Activated CD8-positive, alpha-beta memory T cell treated with anti-CD3 and anti-CD28 coated beads for 24 hours (primary cell): ENCODE results near the gene TTLL4.
"Not testable (repeated sequence)": the region's sequence is repeated elsewhere in the genome, so short reads cannot be mapped to it uniquely, and the experiment has no call there.

Experiments used
- DNase-seq: peaks from one replicate; pipeline ENCODE4 v3.0.0-alpha.2; 2020

TTLL4 gene, protein sequence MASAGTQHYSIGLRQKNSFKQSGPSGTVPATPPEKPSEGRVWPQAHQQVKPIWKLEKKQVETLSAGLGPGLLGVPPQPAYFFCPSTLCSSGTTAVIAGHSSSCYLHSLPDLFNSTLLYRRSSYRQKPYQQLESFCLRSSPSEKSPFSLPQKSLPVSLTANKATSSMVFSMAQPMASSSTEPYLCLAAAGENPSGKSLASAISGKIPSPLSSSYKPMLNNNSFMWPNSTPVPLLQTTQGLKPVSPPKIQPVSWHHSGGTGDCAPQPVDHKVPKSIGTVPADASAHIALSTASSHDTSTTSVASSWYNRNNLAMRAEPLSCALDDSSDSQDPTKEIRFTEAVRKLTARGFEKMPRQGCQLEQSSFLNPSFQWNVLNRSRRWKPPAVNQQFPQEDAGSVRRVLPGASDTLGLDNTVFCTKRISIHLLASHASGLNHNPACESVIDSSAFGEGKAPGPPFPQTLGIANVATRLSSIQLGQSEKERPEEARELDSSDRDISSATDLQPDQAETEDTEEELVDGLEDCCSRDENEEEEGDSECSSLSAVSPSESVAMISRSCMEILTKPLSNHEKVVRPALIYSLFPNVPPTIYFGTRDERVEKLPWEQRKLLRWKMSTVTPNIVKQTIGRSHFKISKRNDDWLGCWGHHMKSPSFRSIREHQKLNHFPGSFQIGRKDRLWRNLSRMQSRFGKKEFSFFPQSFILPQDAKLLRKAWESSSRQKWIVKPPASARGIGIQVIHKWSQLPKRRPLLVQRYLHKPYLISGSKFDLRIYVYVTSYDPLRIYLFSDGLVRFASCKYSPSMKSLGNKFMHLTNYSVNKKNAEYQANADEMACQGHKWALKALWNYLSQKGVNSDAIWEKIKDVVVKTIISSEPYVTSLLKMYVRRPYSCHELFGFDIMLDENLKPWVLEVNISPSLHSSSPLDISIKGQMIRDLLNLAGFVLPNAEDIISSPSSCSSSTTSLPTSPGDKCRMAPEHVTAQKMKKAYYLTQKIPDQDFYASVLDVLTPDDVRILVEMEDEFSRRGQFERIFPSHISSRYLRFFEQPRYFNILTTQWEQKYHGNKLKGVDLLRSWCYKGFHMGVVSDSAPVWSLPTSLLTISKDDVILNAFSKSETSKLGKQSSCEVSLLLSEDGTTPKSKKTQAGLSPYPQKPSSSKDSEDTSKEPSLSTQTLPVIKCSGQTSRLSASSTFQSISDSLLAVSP

DNA sequence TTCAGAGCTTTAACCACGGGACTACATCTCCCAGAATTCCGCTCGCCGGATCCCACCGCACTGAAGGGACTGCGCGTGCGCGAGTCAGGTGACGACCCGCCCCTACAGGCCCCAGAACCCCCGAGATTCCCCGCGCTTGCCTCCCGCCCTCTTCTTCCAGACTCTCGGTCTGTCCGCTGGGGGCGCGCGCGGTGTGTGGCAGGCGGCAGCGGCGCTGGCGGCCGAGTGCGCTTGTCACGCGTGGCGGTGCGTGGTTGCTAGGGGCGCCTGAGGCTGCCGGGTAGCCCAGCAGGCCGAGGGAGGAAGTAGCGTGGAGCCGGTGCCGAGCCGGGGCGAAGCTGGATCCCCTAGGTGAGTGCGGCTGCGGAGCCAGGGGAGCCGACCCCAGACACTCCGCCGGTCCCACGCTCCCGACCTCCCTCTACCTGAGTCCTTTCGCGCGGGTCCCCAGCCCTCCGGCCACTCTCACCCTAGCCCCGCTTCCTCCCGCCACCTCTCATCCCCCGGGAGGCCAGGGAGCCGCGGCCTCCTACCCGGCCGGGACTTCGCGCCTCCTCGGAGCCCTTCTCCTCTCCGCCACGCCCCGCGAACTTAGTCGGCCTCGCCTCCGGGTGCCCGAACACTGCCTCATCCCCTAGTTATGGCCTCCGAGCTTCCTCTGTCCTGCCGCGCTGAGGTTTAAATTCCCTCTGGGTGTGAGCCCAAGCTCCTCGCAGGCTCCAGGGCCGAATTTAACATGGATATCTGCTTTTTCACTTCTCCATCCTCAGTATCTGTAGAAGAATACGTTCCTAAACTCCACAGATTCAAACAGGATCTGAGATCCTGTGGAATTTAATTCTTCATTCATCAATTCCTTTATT is at the start of gene TTLL4:
TTLL4 (plus strand) TSS at position 149 of the 863 bp plus-strand sequence. CDS start 26,842 bp downstream, outside the sequence.
- DNase-seq: peak; percentile 98

DNA sequence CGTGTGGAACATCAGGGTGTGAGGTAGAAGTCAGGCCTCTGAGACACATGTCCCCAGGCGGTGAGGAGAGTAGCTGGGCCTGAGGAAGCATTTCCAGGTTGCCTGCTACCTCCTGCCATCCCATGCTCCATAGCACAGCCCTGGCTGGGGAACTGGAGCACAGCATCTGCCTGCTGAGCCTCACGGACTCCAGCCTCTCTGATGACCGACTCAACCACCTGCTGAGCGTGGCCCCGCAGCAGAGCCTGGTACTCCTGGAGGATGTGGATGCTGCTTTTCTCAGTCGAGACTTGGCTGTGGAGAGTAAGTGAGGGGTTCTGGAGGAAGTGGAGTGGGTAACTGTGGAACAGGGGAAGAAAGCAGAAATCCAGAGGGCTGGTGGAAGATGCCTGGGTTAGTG is 48.3 kb upstream of the TTLL4 start:
- DNase-seq: no peak

GRCh38 chr2:218662827-218663226 is 47.8 kb upstream of the TTLL4 start:
- no peak for DNase-seq

- DNase-seq: no peak
These were observed 46.7 kb upstream of the TTLL4 start for GRCh38 chr2:218663901-218664300.

- DNase-seq: no peak
These were observed 46.0 kb upstream of the TTLL4 start for GRCh38 chr2:218664653-218665052.

GRCh38 chr2:218671097-218671653 is 39.5 kb upstream of the TTLL4 start:
- DNase-seq: no peak

DNA sequence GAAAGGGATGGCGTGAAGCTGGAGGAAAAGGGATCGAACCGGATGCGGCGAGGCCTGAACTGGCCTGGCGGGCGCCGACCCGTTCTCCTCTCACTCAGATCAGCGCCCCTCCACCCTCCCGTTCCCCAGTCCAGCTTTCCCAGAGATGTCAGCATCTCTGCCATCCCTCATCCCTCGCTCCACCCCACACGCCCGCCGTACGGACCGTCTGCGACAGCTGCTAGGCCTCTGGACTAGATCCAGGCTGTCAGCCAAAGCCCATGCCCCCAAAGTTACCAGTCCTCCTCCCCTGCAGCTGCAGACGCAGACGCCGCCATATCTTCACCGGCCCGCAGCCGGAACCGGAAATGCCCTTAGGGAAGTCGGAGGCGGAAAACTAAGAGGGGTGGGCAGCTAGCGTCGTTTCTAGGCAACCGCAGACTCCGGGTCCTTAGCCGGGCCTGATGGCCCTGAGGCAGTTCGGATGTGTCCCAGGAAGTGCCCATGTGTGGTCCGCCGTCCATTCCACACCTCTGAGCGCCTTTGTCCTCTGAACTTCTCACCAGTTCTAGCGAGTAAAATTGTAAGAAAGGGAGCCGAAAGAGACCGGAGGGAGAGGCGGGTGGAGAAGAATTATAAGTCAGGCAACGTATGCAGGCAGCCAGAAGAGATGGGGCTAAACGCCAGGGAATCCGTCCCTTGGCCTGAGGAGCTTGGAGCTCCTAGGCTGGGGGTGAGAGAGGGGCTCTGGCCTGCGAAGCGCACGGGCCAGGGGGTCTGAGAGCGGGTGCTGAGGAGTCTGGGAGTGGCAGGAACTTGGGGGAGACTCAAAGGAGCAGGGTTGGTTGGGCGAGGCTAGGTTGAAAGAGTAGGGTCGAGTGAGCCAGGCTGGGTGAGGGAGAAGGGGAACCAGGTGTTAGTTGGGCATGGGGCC is 38.7 kb upstream of the TTLL4 start, which contains the start of the genes RNF25 and STK36:
RNF25 (minus strand) TSS at position 349 of the 913 bp plus-strand sequence; CDS start at position 317, 32 bp downstream.
STK36 (plus strand) TSS at position 433 of the 913 bp plus-strand sequence. CDS start 744 bp downstream, outside the sequence.
- DNase-seq: peak; percentile 89

DNA sequence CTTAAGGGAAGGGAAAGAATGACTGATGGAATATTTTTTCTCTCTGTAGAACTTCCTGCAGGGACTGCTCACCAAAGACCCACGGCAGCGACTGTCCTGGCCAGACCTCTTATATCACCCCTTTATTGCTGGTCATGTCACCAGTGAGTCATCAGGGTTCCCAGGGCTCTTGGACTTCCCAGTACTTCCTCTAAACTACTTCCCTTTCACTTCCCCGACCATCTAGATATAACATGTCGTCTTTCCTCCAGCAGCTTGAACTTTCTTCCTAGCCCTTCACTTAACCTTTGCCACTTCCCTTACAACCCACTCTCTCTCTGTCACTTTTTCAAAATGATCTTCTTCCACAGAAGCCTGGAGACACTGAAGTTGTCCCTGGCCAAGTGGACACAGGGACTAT is 31.5 kb upstream of the TTLL4 start:
- DNase-seq: no peak

DNA sequence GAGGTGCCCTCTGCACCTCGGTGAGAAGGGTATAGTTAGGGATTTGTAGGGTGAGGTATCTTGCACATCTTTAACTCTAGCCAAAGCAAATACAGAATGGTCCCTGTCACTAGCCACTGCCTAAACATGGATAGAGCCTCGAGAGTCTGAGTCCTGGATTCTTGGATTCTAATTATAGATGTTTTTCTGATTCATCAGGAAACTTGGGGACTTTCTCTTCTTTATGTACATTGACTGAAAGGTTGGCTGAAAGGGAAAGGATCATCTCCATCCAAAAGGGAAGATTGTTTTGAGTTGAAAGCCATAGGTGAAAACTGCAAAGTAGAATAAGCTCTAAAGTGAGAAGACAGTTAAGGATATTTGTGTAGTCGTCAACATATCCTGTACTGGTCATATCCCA is 30.6 kb upstream of the TTLL4 start:
- DNase-seq: no peak

DNA sequence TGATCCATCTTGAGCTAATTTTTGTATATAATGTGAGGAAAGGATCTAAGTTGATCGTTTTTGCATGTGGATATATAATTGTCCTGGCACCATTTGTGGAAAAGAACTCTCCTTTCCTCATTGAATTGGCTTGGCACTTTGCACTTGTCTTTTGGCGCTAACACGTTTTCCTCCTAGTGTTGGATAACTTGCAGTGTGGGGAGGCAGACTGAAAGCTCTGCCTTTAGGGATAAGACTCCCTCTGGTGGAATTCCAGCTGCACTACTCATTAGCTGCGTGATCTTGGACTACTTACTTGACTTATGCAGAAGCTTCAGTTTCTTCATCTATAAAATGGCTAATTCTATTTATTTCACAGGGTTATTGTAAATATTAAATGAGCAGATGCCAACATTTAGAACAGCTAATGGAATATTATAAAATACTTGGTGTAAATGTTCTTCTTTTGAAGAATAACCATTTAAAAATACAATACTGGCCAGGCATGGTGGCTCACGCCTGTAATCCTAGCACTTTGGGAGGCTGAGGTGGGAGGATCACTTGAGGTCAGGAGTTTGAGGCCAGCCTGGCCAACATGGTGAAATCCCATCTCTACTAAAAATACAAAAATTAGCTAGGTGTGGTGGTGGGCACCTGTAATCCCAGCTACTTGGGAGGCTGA is 23.1 kb upstream of the TTLL4 start:
- not testable (repeated sequence) for DNase-seq

GRCh38 chr2:218691234-218691633 is 19.4 kb upstream of the TTLL4 start:
- DNase-seq: no peak

GRCh38 chr2:218694405-218695145 is 16.1 kb upstream of the TTLL4 start:
- DNase-seq: no peak

- no peak for DNase-seq
These were observed 11.8 kb upstream of the TTLL4 start for GRCh38 chr2:218698885-218699284.

- DNase-seq: no peak
These were observed 8.8 kb upstream of the TTLL4 start for GRCh38 chr2:218701806-218702205.

GRCh38 chr2:218703341-218703740 is 7.3 kb upstream of the TTLL4 start:
- no peak for DNase-seq

DNA sequence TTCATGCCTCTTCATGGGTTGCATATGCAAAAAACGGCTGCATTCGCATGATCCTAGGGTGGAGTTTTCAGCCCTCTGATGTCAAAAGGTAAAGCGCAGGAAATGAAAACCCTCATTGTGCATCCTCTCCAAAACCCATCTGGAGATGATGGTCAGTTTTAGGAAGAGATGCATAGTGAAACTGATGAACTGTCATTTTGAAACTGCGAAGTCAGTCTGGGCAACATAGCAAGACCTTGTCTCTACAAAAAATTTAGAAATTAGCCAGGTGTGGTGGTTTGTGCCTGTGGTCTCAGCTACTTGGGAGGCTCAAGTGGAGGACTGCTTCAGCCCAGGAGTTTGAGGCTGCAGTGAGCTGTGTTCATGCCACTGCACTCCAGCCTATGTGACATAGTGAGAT is 2.5 kb upstream of the TTLL4 start:
- no peak for DNase-seq

GRCh38 chr2:218709908-218710307 is 727 bp upstream of the TTLL4 start:
- DNase-seq: no peak

- no peak for DNase-seq
These were observed 325 bp upstream of the TTLL4 start for GRCh38 chr2:218710334-218710686.

GRCh38 chr2:218711550-218711929 is 905 bp downstream of the TTLL4 start:
- no peak for DNase-seq
